C4-2B (cell line): ENCODE data around the gene RNF38.
"Not testable (repeated sequence)": the region's sequence is repeated elsewhere in the genome, so short reads cannot be mapped to it uniquely, and the experiment has no call there.

Source experiments
- H3K27ac ChIP-seq: fragments of 450-650 bp; 2 replicates; pipeline ENCODE4 v1.5.1; 2017
- CTCF ChIP-seq: fragments of 450-650 bp; conservative IDR thresholded peaks from 2 replicates; pipeline ENCODE4 v1.5.1; 2017; ENCODE audit warnings: mild to moderate bottlenecking
- ZFX ChIP-seq: fragments of 450-650 bp; IDR thresholded peaks from 2 replicates; pipeline ENCODE4 v1.6.1; 2017

RNF38 gene

GRCh38 chr9:36323926-36324325, 76.1 kb downstream of the RNF38 start:
- H3K27ac ChIP-seq: no peak overlapping the region
- TF ChIP-seq CTCF: no peak

- no peak for TF ChIP-seq CTCF
- TF ChIP-seq ZFX: no peak
- no peak overlapping the region for H3K27ac ChIP-seq
Measured at GRCh38 chr9:36322462-36322861, 77.6 kb downstream of the RNF38 start.

- not testable (repeated sequence) for H3K27ac ChIP-seq
Measured at GRCh38 chr9:36321903-36322302, 78.2 kb downstream of the RNF38 start.

- no peak overlapping the region for H3K27ac ChIP-seq
- TF ChIP-seq ZFX: no peak
- no peak for TF ChIP-seq CTCF
Measured at GRCh38 chr9:36320466-36320865, 79.6 kb downstream of the RNF38 start.

GRCh38 chr9:36319806-36320205, 80.3 kb downstream of the RNF38 start:
- H3K27ac ChIP-seq: no peak overlapping the region

GRCh38 chr9:36319183-36319582, 80.9 kb downstream of the RNF38 start:
- no peak overlapping the region for H3K27ac ChIP-seq

More at GRCh38 chr9:36319806-36320205, 80.3 kb downstream of the RNF38 start:
- TF ChIP-seq CTCF: no peak
- no peak for TF ChIP-seq ZFX

GRCh38 chr9:36318212-36318802, 81.8 kb downstream of the RNF38 start:
- no peak overlapping the region; the same call in 1 of the 2 replicates for H3K27ac ChIP-seq
- TF ChIP-seq ZFX: no peak
- TF ChIP-seq CTCF: no peak

More at GRCh38 chr9:36319183-36319582, 80.9 kb downstream of the RNF38 start:
- TF ChIP-seq CTCF: no peak
- TF ChIP-seq ZFX: no peak

GRCh38 chr9:36317766-36318165, 82.3 kb downstream of the RNF38 start:
- H3K27ac ChIP-seq: peak overlapping the region; percentile 57
- TF ChIP-seq ZFX: no peak
- no peak for TF ChIP-seq CTCF
